ENCODE results near the gene CASP8AP2.
"Not testable (repeated sequence)": the region's sequence is repeated elsewhere in the genome, so short reads cannot be mapped to it uniquely, and the experiment has no call there.

CASP8AP2 gene

GRCh38 chr6:89829472-89830169 is at the start of gene CASP8AP2:
TSS of gene CASP8AP2 (plus strand) at chr6:89829880.
- DNase-seq: peak; percentile 98

- no peak for DNase-seq
Measured at GRCh38 chr6:89781070-89782034, 48.3 kb upstream of the CASP8AP2 start.

GRCh38 chr6:89782222-89782621 is 47.5 kb upstream of the CASP8AP2 start:
- no peak for DNase-seq

- DNase-seq: not testable (repeated sequence)
Measured at GRCh38 chr6:89783293-89783692, 46.4 kb upstream of the CASP8AP2 start.

GRCh38 chr6:89784838-89785237 is 44.8 kb upstream of the CASP8AP2 start:
- no peak for DNase-seq

GRCh38 chr6:89786970-89787369 is 42.7 kb upstream of the CASP8AP2 start:
- DNase-seq: no peak

GRCh38 chr6:89787660-89788328 is 41.9 kb upstream of the CASP8AP2 start:
- DNase-seq: no peak

GRCh38 chr6:89789980-89790379 is 39.7 kb upstream of the CASP8AP2 start:
- DNase-seq: no peak

- DNase-seq: no peak
Measured at GRCh38 chr6:89790403-89790802, 39.3 kb upstream of the CASP8AP2 start.

GRCh38 chr6:89792881-89793280 is 36.8 kb upstream of the CASP8AP2 start:
- DNase-seq: no peak

GRCh38 chr6:89793586-89793985 is 36.1 kb upstream of the CASP8AP2 start:
- DNase-seq: no peak

- peak; percentile 38 for DNase-seq
Measured at GRCh38 chr6:89794324-89794723, 35.4 kb upstream of the CASP8AP2 start.

GRCh38 chr6:89797317-89797716 is 32.4 kb upstream of the CASP8AP2 start:
- DNase-seq: no peak

- DNase-seq: no peak
Measured at GRCh38 chr6:89799096-89799495, 30.6 kb upstream of the CASP8AP2 start.

- DNase-seq: no peak
Measured at GRCh38 chr6:89799756-89800155, 29.9 kb upstream of the CASP8AP2 start.

- DNase-seq: no peak
Measured at GRCh38 chr6:89803271-89803670, 26.4 kb upstream of the CASP8AP2 start.

GRCh38 chr6:89805814-89806371 is 23.8 kb upstream of the CASP8AP2 start:
- DNase-seq: no peak

- DNase-seq: no peak
Measured at GRCh38 chr6:89807581-89807980, 22.1 kb upstream of the CASP8AP2 start.

GRCh38 chr6:89813422-89813821 is 16.3 kb upstream of the CASP8AP2 start:
- not testable (repeated sequence) for DNase-seq

GRCh38 chr6:89817481-89817880 is 12.2 kb upstream of the CASP8AP2 start:
- no peak for DNase-seq

- DNase-seq: peak; percentile 33
Measured at GRCh38 chr6:89818977-89819335, 10.7 kb upstream of the CASP8AP2 start.

GRCh38 chr6:89819336-89820130 is 10.1 kb upstream of the CASP8AP2 start, which contains the start of gene MDN1:
TSS of gene MDN1 (minus strand) at chr6:89819794. CDS start at chr6:89819607, 187 bp downstream.
- DNase-seq: peak; percentile 89
